HEK293 (cell line): ENCODE data around the gene MKKS.

ENCODE experiments used
- BCL11A ChIP-seq: fragments of 450-650 bp; formaldehyde crosslinking; IDR thresholded peaks from 2 replicates; pipeline ENCODE4 v1.5.1; 2016; ENCODE audit warnings: low read depth, missing biosample characterization, missing genetic modification characterization
- YY1 ChIP-seq: fragments of 450-650 bp; formaldehyde crosslinking; IDR thresholded peaks from 2 replicates; pipeline ENCODE4 v1.5.1; 2018; ENCODE audit warnings: missing biosample characterization, missing genetic modification characterization
- ZBTB20 ChIP-seq: fragments of 450-650 bp; formaldehyde crosslinking; IDR thresholded peaks from 2 replicates; pipeline ENCODE4 v1.5.1; 2016; ENCODE audit warnings: missing biosample characterization, missing genetic modification characterization
- TF ChIP-seq, protein P1 (sequence below): fragments of 450-650 bp; formaldehyde crosslinking; IDR thresholded peaks from 2 replicates; pipeline ENCODE4 v1.5.1; 2016; ENCODE audit warnings: missing biosample characterization, missing genetic modification characterization
- TF ChIP-seq, protein P2 (sequence below): fragments of 450-650 bp; formaldehyde crosslinking; IDR thresholded peaks from 2 replicates; pipeline ENCODE4 v1.5.1; 2016; ENCODE audit warnings: missing biosample characterization, missing genetic modification characterization
- TF ChIP-seq, protein P3 (sequence below): fragments of 450-650 bp; formaldehyde crosslinking; conservative IDR thresholded peaks from 2 replicates; pipeline ENCODE4 v1.5.1; 2016; ENCODE audit warnings: low read depth, missing biosample characterization, missing genetic modification characterization

DNA sequence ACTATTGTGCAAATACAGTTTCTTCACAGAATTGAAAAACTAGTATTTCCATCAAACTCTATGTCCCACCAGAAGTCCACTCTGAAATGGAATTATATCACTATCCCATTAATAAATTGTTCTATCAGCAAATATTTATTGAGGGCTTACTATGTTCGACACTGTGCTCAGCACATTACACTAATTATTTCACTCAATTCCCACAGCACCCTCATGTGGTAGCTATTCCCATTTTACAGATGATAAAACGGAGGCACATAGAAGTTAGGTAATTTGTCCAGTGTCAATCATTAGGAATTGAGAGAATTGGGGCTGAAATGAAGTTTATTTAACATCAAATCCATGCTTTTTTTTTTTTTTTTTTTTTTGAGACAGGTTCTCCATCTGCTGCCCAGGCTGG is 52.5 kb downstream of the MKKS start:
- TF ChIP-seq BCL11A (tag by site-specific recombination) (no peak), YY1 (tag by site-specific recombination) (no peak), ZBTB20 (no peak)
- TF ChIP-seq, protein P1, sequence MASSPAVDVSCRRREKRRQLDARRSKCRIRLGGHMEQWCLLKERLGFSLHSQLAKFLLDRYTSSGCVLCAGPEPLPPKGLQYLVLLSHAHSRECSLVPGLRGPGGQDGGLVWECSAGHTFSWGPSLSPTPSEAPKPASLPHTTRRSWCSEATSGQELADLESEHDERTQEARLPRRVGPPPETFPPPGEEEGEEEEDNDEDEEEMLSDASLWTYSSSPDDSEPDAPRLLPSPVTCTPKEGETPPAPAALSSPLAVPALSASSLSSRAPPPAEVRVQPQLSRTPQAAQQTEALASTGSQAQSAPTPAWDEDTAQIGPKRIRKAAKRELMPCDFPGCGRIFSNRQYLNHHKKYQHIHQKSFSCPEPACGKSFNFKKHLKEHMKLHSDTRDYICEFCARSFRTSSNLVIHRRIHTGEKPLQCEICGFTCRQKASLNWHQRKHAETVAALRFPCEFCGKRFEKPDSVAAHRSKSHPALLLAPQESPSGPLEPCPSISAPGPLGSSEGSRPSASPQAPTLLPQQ = no peak
- TF ChIP-seq, protein P2, sequence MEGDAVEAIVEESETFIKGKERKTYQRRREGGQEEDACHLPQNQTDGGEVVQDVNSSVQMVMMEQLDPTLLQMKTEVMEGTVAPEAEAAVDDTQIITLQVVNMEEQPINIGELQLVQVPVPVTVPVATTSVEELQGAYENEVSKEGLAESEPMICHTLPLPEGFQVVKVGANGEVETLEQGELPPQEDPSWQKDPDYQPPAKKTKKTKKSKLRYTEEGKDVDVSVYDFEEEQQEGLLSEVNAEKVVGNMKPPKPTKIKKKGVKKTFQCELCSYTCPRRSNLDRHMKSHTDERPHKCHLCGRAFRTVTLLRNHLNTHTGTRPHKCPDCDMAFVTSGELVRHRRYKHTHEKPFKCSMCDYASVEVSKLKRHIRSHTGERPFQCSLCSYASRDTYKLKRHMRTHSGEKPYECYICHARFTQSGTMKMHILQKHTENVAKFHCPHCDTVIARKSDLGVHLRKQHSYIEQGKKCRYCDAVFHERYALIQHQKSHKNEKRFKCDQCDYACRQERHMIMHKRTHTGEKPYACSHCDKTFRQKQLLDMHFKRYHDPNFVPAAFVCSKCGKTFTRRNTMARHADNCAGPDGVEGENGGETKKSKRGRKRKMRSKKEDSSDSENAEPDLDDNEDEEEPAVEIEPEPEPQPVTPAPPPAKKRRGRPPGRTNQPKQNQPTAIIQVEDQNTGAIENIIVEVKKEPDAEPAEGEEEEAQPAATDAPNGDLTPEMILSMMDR = no peak
- TF ChIP-seq, protein P3, sequence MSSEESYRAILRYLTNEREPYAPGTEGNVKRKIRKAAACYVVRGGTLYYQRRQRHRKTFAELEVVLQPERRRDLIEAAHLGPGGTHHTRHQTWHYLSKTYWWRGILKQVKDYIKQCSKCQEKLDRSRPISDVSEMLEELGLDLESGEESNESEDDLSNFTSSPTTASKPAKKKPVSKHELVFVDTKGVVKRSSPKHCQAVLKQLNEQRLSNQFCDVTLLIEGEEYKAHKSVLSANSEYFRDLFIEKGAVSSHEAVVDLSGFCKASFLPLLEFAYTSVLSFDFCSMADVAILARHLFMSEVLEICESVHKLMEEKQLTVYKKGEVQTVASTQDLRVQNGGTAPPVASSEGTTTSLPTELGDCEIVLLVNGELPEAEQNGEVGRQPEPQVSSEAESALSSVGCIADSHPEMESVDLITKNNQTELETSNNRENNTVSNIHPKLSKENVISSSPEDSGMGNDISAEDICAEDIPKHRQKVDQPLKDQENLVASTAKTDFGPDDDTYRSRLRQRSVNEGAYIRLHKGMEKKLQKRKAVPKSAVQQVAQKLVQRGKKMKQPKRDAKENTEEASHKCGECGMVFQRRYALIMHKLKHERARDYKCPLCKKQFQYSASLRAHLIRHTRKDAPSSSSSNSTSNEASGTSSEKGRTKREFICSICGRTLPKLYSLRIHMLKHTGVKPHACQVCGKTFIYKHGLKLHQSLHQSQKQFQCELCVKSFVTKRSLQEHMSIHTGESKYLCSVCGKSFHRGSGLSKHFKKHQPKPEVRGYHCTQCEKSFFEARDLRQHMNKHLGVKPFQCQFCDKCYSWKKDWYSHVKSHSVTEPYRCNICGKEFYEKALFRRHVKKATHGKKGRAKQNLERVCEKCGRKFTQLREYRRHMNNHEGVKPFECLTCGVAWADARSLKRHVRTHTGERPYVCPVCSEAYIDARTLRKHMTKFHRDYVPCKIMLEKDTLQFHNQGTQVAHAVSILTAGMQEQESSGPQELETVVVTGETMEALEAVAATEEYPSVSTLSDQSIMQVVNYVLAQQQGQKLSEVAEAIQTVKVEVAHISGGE = no peak
